Motor neuron (in vitro differentiated cells): ENCODE measurements around the gene ELOVL2. TPM values are rescaled to one million over a fixed set of nuclear protein-coding genes. Genes with fewer than 3 reads are reported as not detected.

Experiments
- ATAC-seq, 8 experiments: fragments of 200-7000 bp; cut with Tn5 transposase; replicated peaks in 6 of 8; 2 replicates each; pipeline ENCODE4 v1.8.0; 2021; ENCODE audit warnings: mild to moderate bottlenecking in 8 of 8, moderate library complexity in 8 of 8
- H3K27ac ChIP-seq, 2 donors: fragments of 250-450 bp; sonication (Bioruptor Pico); 2 replicates each; pipeline ENCODE4 v1.9.0; 2021; ENCODE audit warnings: antibody characterized with exemption in 2 of 2, mild to moderate bottlenecking in 2 of 2, moderate library complexity in 1 of 2
- H3K4me1 ChIP-seq, 2 donors: fragments of 250-450 bp; sonication (Bioruptor Pico); replicated peaks in 1 of 2; 2 replicates each; pipeline ENCODE4 v1.6.1; 2021; ENCODE audit warnings: antibody characterized with exemption in 2 of 2, mild to moderate bottlenecking in 2 of 2, moderate library complexity in 1 of 2
- H3K4me3 ChIP-seq, 5 donors: fragments of 250-450 bp; sonication (Bioruptor Pico); 2 replicates each; pipeline ENCODE4 v1.9.0; 2021; ENCODE audit warnings: antibody characterized with exemption in 5 of 5, mild to moderate bottlenecking in 5 of 5, moderate library complexity in 4 of 5
- WGBS, 10 experiments: fragments of 450-650 bp; shearing (Covaris generic); methylation state at CpG; one replicate each; pipeline ENCODE4 v1.0.0; 2022; 5-methylcytosine and 5-hydroxymethylcytosine counted together
- in situ Hi-C, 9 experiments: fragments of 400-800 bp; cut with MboI; loops; one replicate each; pipeline ENCODE4 v1.15.0; 2021; ENCODE audit warnings: low sequenced_read_pairs in 9 of 9, low pct_unique_long_range_greater_than_20kb in 2 of 9; ENCODE audit not compliant: unreplicated experiment in 9 of 9
- total RNA-seq, 8 experiments: library from RNA; unstranded; fragments of 300-600 nt; gene quantifications; 2 replicates each; pipeline versions ENCODE4 v1.2.3 to v1.2.4, GENCODE V29; 2022

Gene ELOVL2
- total RNA-seq, 8 experiments from 2014 or later: 0.20 to 21.8 (median 6.4) TPM

DNA sequence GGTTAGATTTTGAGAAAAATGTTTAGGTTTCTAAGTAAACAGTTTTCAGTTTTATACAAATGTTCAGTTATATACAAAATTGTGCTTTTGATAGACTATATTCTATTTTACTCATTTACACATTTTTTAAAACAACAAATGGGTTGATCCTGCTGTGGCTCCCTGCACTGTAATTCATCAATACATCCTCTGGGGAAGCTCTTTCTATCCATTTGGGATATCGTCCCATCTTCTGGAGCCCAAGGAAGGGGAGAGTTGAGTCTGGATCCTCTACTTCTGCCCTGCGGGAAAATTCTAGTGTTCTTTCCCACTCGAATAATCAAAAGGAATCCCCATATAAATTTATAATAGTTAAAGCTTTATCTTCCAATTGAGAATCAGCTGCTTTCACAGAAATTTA lies 82.3 kb downstream of the ELOVL2 start:
- Histone ChIP-seq H3K4me1 (no peaks in the 10 kb centered on the region), H3K27ac (no peak overlapping the region), H3K4me3 (no peak overlapping the region)
- 0 to 100% (median 83%) methylated on average over 1 to 3 of the region's 3 CpGs; no CpG with 5 or more reads in 2 of the 10 experiments for WGBS, 10 experiments
- ATAC-seq: peak in 1 of 8 experiments; percentile 82
- in situ Hi-C loops: loop anchor here in 3 of 9 experiments (25.0 kb wide), 3 partner anchors 100 to 600 kb away; no protein-coding TSS in a partner anchor

DNA sequence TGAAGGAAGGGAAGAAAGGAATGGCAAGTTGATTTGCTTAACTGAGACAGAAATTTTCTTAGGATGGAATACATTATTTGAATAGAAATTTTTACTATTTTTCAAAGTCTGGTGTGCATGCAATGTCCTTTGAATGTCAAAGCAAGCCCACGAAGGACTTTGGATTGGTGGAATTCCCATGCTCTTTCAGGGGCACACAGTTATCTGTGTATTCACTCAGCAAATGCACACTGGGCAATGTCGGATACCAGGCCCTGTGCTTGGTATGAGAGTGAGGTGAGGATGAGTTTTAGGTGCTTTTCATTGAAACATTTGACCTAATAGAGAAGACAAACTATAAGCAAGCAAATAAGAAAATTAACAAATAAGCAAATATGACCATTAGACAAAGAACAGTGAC lies 83.9 kb downstream of the ELOVL2 start:
- in situ Hi-C loops: loop anchor here in 3 of 9 experiments (25.0 kb wide), 3 partner anchors 102 to 602 kb away; no protein-coding TSS in a partner anchor
- no peak for ATAC-seq
- Histone ChIP-seq H3K27ac (no peak overlapping the region), H3K4me1 (no peaks in the 10 kb centered on the region), H3K4me3 (no peak overlapping the region)
- WGBS, 10 experiments: 43 to 100% (median 84%) methylated on average over 1 to 2 of the region's 2 CpGs

DNA sequence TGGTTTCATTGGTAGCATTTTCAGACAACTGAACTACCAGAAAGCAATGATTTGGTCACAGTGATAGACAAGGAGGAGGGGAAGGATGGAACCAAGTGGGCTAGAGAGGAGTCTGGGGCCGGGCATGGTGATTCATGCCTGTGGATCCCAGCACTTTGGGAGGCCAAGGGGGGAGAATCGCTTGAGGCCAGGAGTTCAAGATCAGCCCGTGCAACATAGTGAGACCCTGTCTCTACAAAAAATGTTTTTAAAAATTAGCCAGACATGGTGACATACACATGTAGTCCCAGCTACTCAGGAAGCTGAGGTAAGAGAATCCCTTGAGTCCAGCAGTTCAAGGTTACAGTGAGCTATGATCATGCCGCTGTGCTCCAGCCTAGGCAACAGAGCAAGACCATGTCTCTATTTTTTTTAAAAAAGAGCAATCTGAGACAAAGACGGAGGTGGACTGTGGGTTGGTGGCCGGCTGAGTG lies 86.7 kb downstream of the ELOVL2 start:
- in situ Hi-C loops: loop anchor here in 5 of 9 experiments (10.0 to 25.0 kb wide), 5 partner anchors 105 to 605 kb away; no protein-coding TSS in a partner anchor
- no peak overlapping the region for H3K4me3 ChIP-seq
- no peak overlapping the region for H3K27ac ChIP-seq
- WGBS, 10 experiments: 40 to 100% (median 81%) methylated on average over 1 to 6 of the region's 6 CpGs; no CpG with 5 or more reads in 1 of the 10 experiments
- no peaks in the 10 kb centered on the region for H3K4me1 ChIP-seq
- no peak for ATAC-seq

DNA sequence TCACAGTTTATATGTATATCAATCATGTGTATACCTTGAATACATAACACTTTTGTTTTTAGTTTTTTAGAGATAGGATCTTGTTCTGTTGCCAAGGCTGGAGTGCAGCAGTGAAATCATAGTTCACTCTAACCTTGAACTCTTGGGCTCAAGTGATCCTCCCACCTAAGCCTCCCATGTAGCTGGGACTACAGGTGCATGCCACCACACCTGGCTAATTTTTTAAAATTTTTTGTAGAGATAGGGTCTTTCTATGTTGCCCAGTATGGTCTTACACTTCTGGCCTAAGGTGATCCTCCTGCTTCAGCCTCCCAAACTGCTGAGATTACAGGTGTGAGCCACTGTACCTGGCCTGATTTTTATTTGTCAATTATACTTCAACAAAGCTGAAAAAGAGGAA lies 87.3 kb downstream of the ELOVL2 start:
- no peak for ATAC-seq
- Histone ChIP-seq H3K27ac (no peak overlapping the region), H3K4me1 (no peaks in the 10 kb centered on the region), H3K4me3 (no peak overlapping the region)
- in situ Hi-C loops: loop anchor here in 5 of 9 experiments (10.0 to 25.0 kb wide), 5 partner anchors 106 to 606 kb away; no protein-coding TSS in a partner anchor

DNA sequence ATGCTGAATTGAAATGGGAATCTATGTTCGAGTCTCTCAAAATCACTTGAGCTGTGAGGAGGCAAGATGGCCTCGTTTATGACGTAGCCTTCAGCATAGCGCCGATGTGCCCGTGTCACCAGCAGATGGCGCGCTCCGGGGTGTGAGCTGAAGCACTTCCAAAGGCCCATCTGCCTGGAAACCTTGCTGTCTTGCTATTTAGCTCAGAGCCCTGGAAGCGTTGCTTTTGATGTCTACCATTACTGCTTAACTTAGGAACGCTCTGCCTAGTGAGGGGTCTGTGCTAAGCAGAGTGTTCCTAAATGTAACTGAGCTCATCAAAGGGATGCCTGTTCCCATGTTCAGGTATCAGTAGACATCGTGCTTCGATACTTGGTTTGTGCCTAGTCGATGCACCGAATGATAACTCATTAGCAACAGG lies 89.5 kb downstream of the ELOVL2 start:
- Histone ChIP-seq H3K4me1 (no peaks in the 10 kb centered on the region), H3K4me3 (no peak overlapping the region), H3K27ac (no peak overlapping the region)
- ATAC-seq: peak in 7 of 8 experiments; percentile 26 to 94 (median 82)
- in situ Hi-C loops: loop anchor here in 6 of 9 experiments (5.0 to 25.0 kb wide), 6 partner anchors 108 to 608 kb away; no protein-coding TSS in a partner anchor
- 10 to 60% (median 30%) methylated on average over 1 to 15 of the region's 15 CpGs; no CpG with 5 or more reads in 1 of the 10 experiments for WGBS, 10 experiments

DNA sequence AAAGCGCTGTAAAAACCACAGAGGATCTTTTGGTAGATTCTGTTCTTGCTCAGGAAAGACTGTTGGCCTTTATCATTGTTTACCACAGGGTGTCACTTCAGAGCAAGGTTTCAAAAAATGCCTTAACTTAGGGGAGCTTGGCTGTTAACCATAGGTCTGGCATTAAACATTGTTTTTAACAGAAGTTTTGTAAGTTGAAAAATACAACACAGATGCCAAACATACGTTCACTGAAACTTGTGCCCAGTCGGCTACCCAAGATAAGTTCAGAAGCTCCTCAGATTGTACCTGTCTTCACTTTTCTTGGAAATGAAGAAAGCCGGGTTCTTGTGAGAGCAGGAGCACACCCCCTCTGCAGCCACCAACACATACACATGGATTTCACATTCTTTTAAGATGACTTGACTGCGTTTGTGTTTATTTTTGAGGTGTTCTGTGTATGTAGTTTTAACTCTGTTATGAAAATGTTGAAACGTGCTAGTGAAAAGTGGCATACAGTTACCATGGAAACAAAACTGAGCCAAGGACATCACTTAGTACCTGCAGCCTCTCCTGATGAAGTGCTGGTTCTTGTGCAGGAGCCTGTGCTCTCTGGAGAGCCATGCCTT lies 92.3 kb downstream of the ELOVL2 start:
- 17 to 84% (median 37%) methylated on average over 2 to 5 of the region's 6 CpGs; no CpG with 5 or more reads in 1 of the 10 experiments for WGBS, 10 experiments
- peak in 4 of 8 experiments; percentile 48 to 86 (median 81) for ATAC-seq
- no peaks in the 10 kb centered on the region for H3K4me1 ChIP-seq
- H3K4me3 ChIP-seq: no peak overlapping the region
- H3K27ac ChIP-seq: no peak overlapping the region
- in situ Hi-C loops: loop anchor here in 6 of 9 experiments (5.0 to 25.0 kb wide), 6 partner anchors 111 to 611 kb away; no protein-coding TSS in a partner anchor

DNA sequence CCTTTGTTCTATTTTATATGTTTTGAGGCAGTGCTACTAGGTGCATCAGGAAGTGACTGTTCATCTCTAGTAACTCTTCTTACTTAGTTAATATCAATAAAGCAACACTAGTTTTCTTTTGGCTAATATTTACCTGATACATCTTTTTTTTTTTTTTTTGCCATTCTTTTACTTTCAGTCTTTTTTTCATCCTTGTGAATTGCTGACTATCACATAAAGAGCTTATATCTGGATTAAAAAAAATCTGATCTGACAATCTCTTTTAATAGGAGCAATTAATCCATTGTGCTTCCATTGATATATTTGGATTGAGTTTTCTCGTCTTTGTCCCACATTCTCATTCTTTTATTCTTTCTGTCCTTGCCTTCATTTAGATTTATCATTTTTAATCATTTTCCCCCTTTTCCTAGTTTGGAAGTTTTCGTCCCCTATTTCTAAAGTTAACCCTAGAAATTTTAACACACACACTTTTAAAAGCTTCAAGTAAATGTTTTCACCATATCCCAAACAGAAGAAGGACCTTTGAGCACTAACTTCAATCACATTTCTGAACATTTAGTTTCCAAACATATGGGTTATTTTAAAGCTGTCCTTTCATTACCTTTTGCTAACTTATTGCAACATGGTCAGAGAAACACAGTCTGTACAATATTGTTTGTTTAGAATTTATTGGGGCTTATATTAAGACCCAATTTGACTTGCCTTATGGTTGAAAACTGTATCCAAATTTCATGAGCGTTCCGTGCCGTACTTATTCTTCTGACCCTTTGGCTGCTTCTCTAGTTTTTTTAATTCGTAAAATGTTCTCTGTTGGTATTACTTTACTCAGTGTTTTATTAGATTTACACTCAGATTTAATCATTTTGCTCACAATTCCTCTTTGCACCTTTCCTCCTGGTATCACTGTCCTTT lies 94.3 kb downstream of the ELOVL2 start:
- Histone ChIP-seq H3K4me1 (no peaks in the 10 kb centered on the region), H3K4me3 (no peak overlapping the region), H3K27ac (no peak overlapping the region)
- ATAC-seq: no peak
- in situ Hi-C loops: loop anchor here in 6 of 9 experiments (5.0 to 25.0 kb wide), 6 partner anchors 112 to 612 kb away; no protein-coding TSS in a partner anchor
- 62 to 95% (median 87%) methylated on average over 5 to 6 of the region's 6 CpGs for WGBS, 10 experiments

DNA sequence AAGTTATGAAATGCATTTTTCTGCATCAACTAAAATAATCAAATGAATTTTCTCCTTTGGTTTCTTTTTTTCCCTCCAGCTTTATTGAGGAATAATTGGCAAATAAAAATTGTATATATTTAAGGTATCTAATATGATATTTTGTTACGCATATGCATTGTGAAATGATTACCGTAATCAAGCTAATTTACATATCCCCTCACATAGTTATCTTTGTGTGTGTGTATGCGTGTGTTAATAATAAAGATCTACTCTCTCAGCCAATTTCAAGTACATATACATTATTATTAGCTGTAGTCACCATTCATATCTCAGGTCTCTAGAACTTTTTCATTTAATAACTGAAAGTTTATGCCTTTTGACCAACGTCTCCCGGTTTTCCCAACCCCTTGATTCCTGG lies 96.1 kb downstream of the ELOVL2 start:
- no peak overlapping the region for H3K27ac ChIP-seq
- WGBS, 10 experiments: 77 to 100% (median 96%) methylated on average over 1 to 5 of the region's 5 CpGs; no CpG with 5 or more reads in 2 of the 10 experiments
- no peaks in the 10 kb centered on the region for H3K4me1 ChIP-seq
- in situ Hi-C loops: no loop called here
- no peak overlapping the region for H3K4me3 ChIP-seq
- ATAC-seq: no peak

DNA sequence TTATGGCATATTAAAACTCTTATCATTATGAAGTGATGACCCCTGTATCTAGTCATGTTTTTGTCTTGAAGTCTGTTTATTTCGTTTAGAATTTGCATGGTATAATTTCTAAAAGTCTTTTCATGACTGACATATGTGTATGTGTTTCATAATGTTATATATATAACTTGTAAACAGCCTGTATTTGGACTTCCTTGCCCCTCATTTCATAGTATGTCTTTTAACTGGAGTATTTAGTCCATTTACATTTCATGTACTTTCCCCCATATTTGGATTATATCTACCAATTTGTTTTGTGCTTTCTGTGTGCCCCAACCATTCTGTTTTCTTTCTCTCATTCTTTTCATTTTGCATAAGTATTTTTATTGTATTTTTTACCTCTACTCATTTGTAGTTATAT lies 98.3 kb downstream of the ELOVL2 start:
- Histone ChIP-seq H3K27ac (no peak overlapping the region), H3K4me3 (no peak overlapping the region), H3K4me1 (no peaks in the 10 kb centered on the region)
- WGBS, 10 experiments: 0 to 100% (median 38%) methylated on average over 1 of the region's 1 CpG; no CpG with 5 or more reads in 2 of the 10 experiments
- in situ Hi-C loops: no loop called here
- ATAC-seq: no peak

DNA sequence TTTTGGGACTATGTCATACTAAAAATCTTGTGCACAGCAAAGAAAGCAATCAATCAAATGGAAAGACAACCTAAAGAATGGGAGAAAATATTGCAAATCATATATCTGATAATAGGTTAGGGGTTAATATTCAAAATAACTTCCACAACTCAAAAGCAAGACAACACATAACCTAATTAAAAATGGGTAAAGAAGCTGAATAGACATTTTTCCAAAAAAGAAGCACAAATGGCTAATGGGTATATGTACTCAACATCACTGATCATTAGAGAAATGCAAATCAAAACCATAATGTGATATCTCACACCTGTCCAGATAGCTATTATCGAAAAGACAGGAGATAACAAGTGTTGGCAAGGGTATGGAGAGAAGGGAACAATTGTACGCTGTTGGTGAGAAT lies 104.3 kb downstream of the ELOVL2 start:
- H3K4me3 ChIP-seq: no peak overlapping the region
- no peak for ATAC-seq
- whole genome bisulfite sequencing, 10 experiments: 20 to 100% (median 78%) methylated on average over 1 to 2 of the region's 2 CpGs; no CpG with 5 or more reads in 1 of the 10 experiments
- in situ Hi-C loops: no loop called here
- H3K27ac ChIP-seq: no peak overlapping the region
- no peaks in the 10 kb centered on the region for H3K4me1 ChIP-seq

DNA sequence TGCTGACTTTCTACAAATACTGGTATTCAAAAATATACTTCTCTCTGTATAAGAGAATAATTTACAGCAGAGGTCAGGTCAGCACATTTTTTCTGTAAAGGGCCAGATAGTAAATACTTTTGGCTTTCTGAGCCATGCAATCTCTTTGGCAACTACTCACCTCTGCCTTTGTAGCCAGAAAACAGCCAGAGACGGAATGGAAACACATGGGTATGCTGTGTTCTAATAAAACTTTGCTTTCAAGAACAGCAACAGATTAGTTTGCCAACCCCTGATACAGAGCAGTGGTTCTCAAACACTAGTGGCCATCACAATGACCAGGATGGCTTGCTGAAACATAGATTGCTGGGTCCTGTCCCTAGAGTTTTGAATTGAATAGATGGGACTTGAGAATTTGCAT lies 111.0 kb downstream of the ELOVL2 start:
- in situ Hi-C loops: no loop called here
- no peak for ATAC-seq
- Histone ChIP-seq H3K4me1 (no peaks in the 10 kb centered on the region), H3K4me3 (no peak overlapping the region), H3K27ac (no peak overlapping the region)
- 11 to 100% (median 71%) methylated on average over 1 of the region's 1 CpG; no CpG with 5 or more reads in 5 of the 10 experiments for WGBS, 10 experiments
